GM12892 (cell line): Measurements from ENCODE around the gene RABGEF1.

ENCODE experiments used
- POLR2A ChIP-seq: IDR thresholded peaks from 2 replicates; pipeline ENCODE4 v1.6.1; 2011; ENCODE audit warnings: low read depth, low read length, control low read depth
- POLR2AphosphoS5 ChIP-seq: IDR thresholded peaks from 2 replicates; pipeline ENCODE4 v1.6.1; 2011; ENCODE audit warnings: low read depth, low read length, control low read depth
- TAF1 ChIP-seq: IDR thresholded peaks from 2 replicates; pipeline ENCODE4 v1.6.1; 2011; ENCODE audit warnings: low read depth, mild to moderate bottlenecking, control low read depth, low read length, borderline replicate concordance

DNA sequence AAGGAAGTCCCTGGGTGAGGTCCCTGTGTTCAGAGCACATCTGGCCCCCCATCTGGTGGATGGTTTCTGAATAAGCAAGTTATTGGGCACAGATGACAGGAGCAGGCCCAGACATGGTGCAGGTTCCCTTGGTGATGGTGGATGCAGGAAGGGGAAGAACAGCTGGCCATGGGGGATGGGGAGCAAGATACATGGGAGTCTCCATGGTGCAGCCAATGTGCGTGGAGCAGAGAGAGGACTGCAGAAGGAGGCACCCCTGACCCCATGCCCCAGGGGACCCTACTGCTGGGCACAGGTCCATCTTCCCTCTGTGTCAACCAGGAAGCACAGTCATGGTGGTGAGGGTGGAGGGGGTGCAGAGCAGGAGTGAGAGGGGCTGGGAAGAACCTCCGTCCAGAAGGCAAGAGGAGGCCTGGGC lies 43.8 kb upstream of the RABGEF1 start:
- TF ChIP-seq POLR2A = no peak
- no peak for TF ChIP-seq TAF1
- no peak for TF ChIP-seq POLR2AphosphoS5
